Stimulated activated CD8-positive, alpha-beta memory T cell treated with anti-CD3 and anti-CD28 coated beads, Interleukin-15, amount 100 ng/mL, for 4 hours (primary cell): ENCODE data around the gene PPP2R3C.
"Not testable (repeated sequence)": the region's sequence is repeated elsewhere in the genome, so short reads cannot be mapped to it uniquely, and the experiment has no call there.

ENCODE experiments used
- DNase-seq, 2 donors: peaks; one replicate each; pipeline ENCODE4 v3.0.0-alpha.2; 2020; ENCODE audit warnings: low read depth in 2 of 2

The PPP2R3C gene

GRCh38 chr14:35052637-35053036, 69.2 kb downstream of the PPP2R3C start:
- no peak for DNase-seq

- DNase-seq = no peak
Observed at GRCh38 chr14:35051796-35052195, 70.0 kb downstream of the PPP2R3C start.

GRCh38 chr14:35050652-35051051, 71.1 kb downstream of the PPP2R3C start:
- DNase-seq = no peak

GRCh38 chr14:35047976-35048513, 73.7 kb downstream of the PPP2R3C start:
- no peak for DNase-seq

GRCh38 chr14:35046751-35047536, 74.8 kb downstream of the PPP2R3C start:
- no peak for DNase-seq

- peak; percentile 97 to 98 for DNase-seq
Observed at GRCh38 chr14:35046048-35046750, 75.6 kb downstream of the PPP2R3C start, which contains the start of gene FAM177A1. Gene FAM177A1, plus strand, starts transcription at chr14:35046272. Its CDS starts 192 bp downstream, at chr14:35046464.

GRCh38 chr14:35045798-35046047, 76.1 kb downstream of the PPP2R3C start:
- no peak for DNase-seq

GRCh38 chr14:35044939-35045797, 76.6 kb downstream of the PPP2R3C start:
- peak in 1 of 2 donors; percentile 1 for DNase-seq

- no peak for DNase-seq
Observed at GRCh38 chr14:35043046-35043445, 78.7 kb downstream of the PPP2R3C start.

GRCh38 chr14:35042632-35043031, 79.2 kb downstream of the PPP2R3C start:
- no peak for DNase-seq

GRCh38 chr14:35038312-35038711, 83.5 kb downstream of the PPP2R3C start:
- DNase-seq = not testable (repeated sequence)
